ENCODE measurements around the gene PHYHIPL. TPM values are rescaled to one million over a fixed set of nuclear protein-coding genes. Genes with fewer than 3 reads are reported as not detected.

Gene PHYHIPL
- total and polyA plus RNA-seq, 2 of the 8 experiments (the other 6 are each of a cell fraction or from before 2014, with no cell fraction given), result 0.23 to 0.48 TPM

- no peak overlapping the region for H3K14ac ChIP-seq (ENCODE audit: insufficient read length)
- H2BK120ac ChIP-seq (replicated peaks; ENCODE audit: low read depth, low read length), result no peak overlapping the region
- H3K4ac ChIP-seq (replicated peaks; ENCODE audit: insufficient read length, low read depth, low read length), result no peak overlapping the region
- H3K79me1 ChIP-seq (ENCODE audit: low read depth, low read length), result no peaks in the 10 kb centered on the region
- H2AK5ac ChIP-seq (ENCODE audit: low read depth, low read length), result no peak overlapping the region
- H3K4me2 ChIP-seq (ENCODE audit: insufficient read depth in 1 of 2, low read depth in 2 of 2, low read length in 2 of 2), result no peak overlapping the region
- no peaks in the 10 kb centered on the region for H3K27me3 ChIP-seq (replicated peaks in 1 of 4; ENCODE audit: control insufficient read depth in 3 of 4, extremely low read depth in 1 of 4, insufficient read depth in 3 of 4, low read length in 3 of 4)
- no peak overlapping the region for H2AFZ ChIP-seq (ENCODE audit: low read length)
- H3K18ac ChIP-seq (ENCODE audit: extremely low read depth, low read length), result no peak overlapping the region
- H3K79me2 ChIP-seq (ENCODE audit: control insufficient read depth in 1 of 2, insufficient read depth in 2 of 2, low read length in 2 of 2), result no peaks in the 10 kb centered on the region
- no peak overlapping the region for H2BK15ac ChIP-seq (ENCODE audit: low read length)
- H2BK12ac ChIP-seq (ENCODE audit: low read depth, low read length), result no peak overlapping the region
- H4K8ac ChIP-seq (ENCODE audit: extremely low read depth, insufficient read depth, low read length), result no peak overlapping the region
- H3K27ac ChIP-seq (ENCODE audit: low read depth, low read length), result no peak overlapping the region
- no peak overlapping the region for H2BK20ac ChIP-seq (ENCODE audit: low read length)
- DNase-seq (ENCODE audit: low read depth in 1 of 2, low spot score in 2 of 2) (no peak), FAIRE-seq (no peak)
- no peaks in the 10 kb centered on the region; the same call in 1 of the 2 replicates for H3K23me2 ChIP-seq (ENCODE audit: low read depth, low read length)
- no peak overlapping the region for H3K23ac ChIP-seq (ENCODE audit: insufficient read length)
- no peaks in the 10 kb centered on the region for H3K36me3 ChIP-seq (ENCODE audit: control insufficient read depth in 2 of 4, insufficient read depth in 4 of 4, low read length in 3 of 4)
- no peak overlapping the region for H4K91ac ChIP-seq (replicated peaks; ENCODE audit: insufficient read length, low read length)
- no peak overlapping the region for H2BK5ac ChIP-seq (ENCODE audit: low read depth, low read length)
- no peak overlapping the region for H3K9ac ChIP-seq (replicated peaks in 1 of 4; ENCODE audit: extremely low read depth in 1 of 4, low read depth in 3 of 4, low read length in 3 of 4)
- H4K5ac ChIP-seq (ENCODE audit: insufficient read length, low read depth, low read length), result no peak overlapping the region
- CTCF ChIA-PET (ENCODE audit: partially characterized antibody), result interaction anchor here (0.7 to 2.5 kb wide), 9 partner anchors 9 to 455 kb away, joined by 3 to 12 read pairs (median 4); no protein-coding TSS in a partner anchor
- no peaks in the 10 kb centered on the region for H4K20me1 ChIP-seq (replicated peaks in 1 of 2; ENCODE audit: control insufficient read depth in 1 of 2, insufficient read depth in 2 of 2, low read length in 2 of 2)
- H3K4me1 ChIP-seq (replicated peaks in 1 of 4; ENCODE audit: control insufficient read depth in 3 of 4, insufficient read depth in 4 of 4, low read length in 3 of 4), result no peaks in the 10 kb centered on the region
- 84% methylated on average over 4 of the region's 4 CpGs; no CpG with 5 or more reads in 1 of the 2 experiments for WGBS, 2 experiments (ENCODE audit: extremely low coverage in 1 of 2, insufficient coverage in 1 of 2, insufficient read length in 1 of 2, insufficient replicate concordance in 2 of 2, low coverage in 1 of 2, low lambda C conversion rate in 2 of 2, missing lambda C conversion rate in 1 of 2)
- no peak overlapping the region for H3K4me3 ChIP-seq (ENCODE audit: extremely low read depth in 1 of 4, insufficient read depth in 2 of 4, low read depth in 3 of 4, low read length in 4 of 4)
- no peaks in the 10 kb centered on the region for H3K9me3 ChIP-seq (ENCODE audit: insufficient read depth in 2 of 2, low read depth in 1 of 2, low read length in 1 of 2)
- H3K56ac ChIP-seq (replicated peaks; ENCODE audit: insufficient read length, low read depth, low read length), result no peak overlapping the region
- POLR2A ChIA-PET (ENCODE audit: partially characterized antibody), result no interaction called here
- TF ChIP-seq KDM4A (IDR thresholded peaks at IDR 0.05; ENCODE audit: low read depth, low read length, severe bottlenecking), result no peak
- no peak for TF ChIP-seq TAF1 (IDR thresholded peaks at IDR 0.05; ENCODE audit: low read depth, low read length)
- TF ChIP-seq CBX8 (IDR thresholded peaks at IDR 0.05; ENCODE audit: borderline replicate concordance, low read depth, low read length), result no peak
- TF ChIP-seq CBX5 (IDR thresholded peaks at IDR 0.05; ENCODE audit: low read depth, low read length), result no peak
- TF ChIP-seq GTF2F1 (IDR thresholded peaks at IDR 0.05; ENCODE audit: borderline replicate concordance, low read depth, low read length), result no peak
- TF ChIP-seq BACH1 (IDR thresholded peaks at IDR 0.05; ENCODE audit: low read length), result no peak
- TF ChIP-seq RFX5 (IDR thresholded peaks at IDR 0.05; ENCODE audit: borderline replicate concordance, low read depth, low read length), result no peak
- no peak for TF ChIP-seq CTBP2 (IDR thresholded peaks at IDR 0.05; ENCODE audit: borderline replicate concordance, insufficient read depth, insufficient read length, low read length)
- TF ChIP-seq ATF2 (IDR thresholded peaks at IDR 0.05; ENCODE audit: low read length), result no peak
- no peak for TF ChIP-seq TAF7 (optimal IDR thresholded peaks at IDR 0.05; ENCODE audit: borderline replicate concordance, low read depth, low read length)
- no peak for TF ChIP-seq SP1 (IDR thresholded peaks at IDR 0.05; ENCODE audit: low read depth, low read length)
- no peak for TF ChIP-seq SIRT6 (IDR thresholded peaks at IDR 0.05; ENCODE audit: low read length)
These were observed 59.7 kb downstream of the PHYHIPL start for GRCh38 chr10:59236064-59236697.
